MCF 10A (cell line): Measurements from ENCODE around the gene CLIC1. TPM values are rescaled to one million over a fixed set of nuclear protein-coding genes. Genes with fewer than 3 reads are reported as not detected.

Experiments used
- BruUV-seq: library from RNA; stranded (reverse); fragments of 400-500 nt; replicated peaks from 2 replicates; lab custom pipeline; 2021; lab: Mats Ljungman, UMichigan
- CTCF ChIA-PET: fragments of 300-600 bp; sonication (Branson Sonifier 250); formaldehyde crosslinking; extraction: SDS; loops from one replicate; lab custom pipeline; 2021; ENCODE audit warnings: antibody characterized with exemption, inconsistent platforms; lab: Yijun Ruan, JAX
- POLR2A ChIA-PET: fragments of 300-600, 350-650 bp; sonication (Branson Sonifier 250); formaldehyde crosslinking; extraction: SDS; loops from one replicate; lab custom pipeline; 2020; ENCODE audit warnings: antibody characterized with exemption, inconsistent platforms; lab: Yijun Ruan, JAX
- DNase-seq: peaks from one replicate; pipeline ENCODE4 v3.0.0-alpha.2; 2018; ENCODE audit not compliant: unreplicated experiment
- H3K27ac Mint-ChIP-seq: one replicate; pipeline ENCODE4 v1.8.0; 2022; ENCODE audit warnings: mild to moderate bottlenecking, low read depth, mixed read lengths; ENCODE audit not compliant: unreplicated experiment
- H3K27me3 Mint-ChIP-seq: one replicate; pipeline ENCODE4 v1.8.0; 2022; ENCODE audit warnings: mixed read lengths; ENCODE audit not compliant: insufficient read depth, unreplicated experiment
- H3K36me3 Mint-ChIP-seq: one replicate; pipeline ENCODE4 v1.8.0; 2022; ENCODE audit warnings: mild to moderate bottlenecking, moderate library complexity, mixed read lengths; ENCODE audit not compliant: insufficient read depth, unreplicated experiment
- H3K4me1 Mint-ChIP-seq: one replicate; pipeline ENCODE4 v1.8.0; 2022; ENCODE audit warnings: mixed read lengths; ENCODE audit not compliant: insufficient read depth, unreplicated experiment
- H3K4me3 Mint-ChIP-seq: one replicate; pipeline ENCODE4 v1.8.0; 2022; ENCODE audit warnings: mild to moderate bottlenecking, moderate library complexity, mixed read lengths; ENCODE audit not compliant: unreplicated experiment
- H3K9me3 Mint-ChIP-seq: one replicate; pipeline ENCODE4 v1.8.0; 2022; ENCODE audit warnings: mixed read lengths; ENCODE audit not compliant: unreplicated experiment
- intact Hi-C: fragments of 100-400 bp; cut with micrococcal nuclease; formaldehyde crosslinking; loops from 2 replicates; pipeline ENCODE4 v1.14.1; 2022
- total RNA-seq: library from RNA; stranded (reverse); gene quantifications from 2 replicates; pipeline ENCODE4 v1.2.3, GENCODE V29; 2022
- TF ChIP-seq, protein P1 (sequence below): fragments of 200-600 bp; IDR thresholded peaks from one replicate; pipeline ENCODE4 v1.8.0; 2022; ENCODE audit warnings: antibody characterized with exemption, mild to moderate bottlenecking; ENCODE audit not compliant: unreplicated experiment

CLIC1 gene
- total RNA-seq, 1 experiment from 2014 or later: 511 TPM

DNA sequence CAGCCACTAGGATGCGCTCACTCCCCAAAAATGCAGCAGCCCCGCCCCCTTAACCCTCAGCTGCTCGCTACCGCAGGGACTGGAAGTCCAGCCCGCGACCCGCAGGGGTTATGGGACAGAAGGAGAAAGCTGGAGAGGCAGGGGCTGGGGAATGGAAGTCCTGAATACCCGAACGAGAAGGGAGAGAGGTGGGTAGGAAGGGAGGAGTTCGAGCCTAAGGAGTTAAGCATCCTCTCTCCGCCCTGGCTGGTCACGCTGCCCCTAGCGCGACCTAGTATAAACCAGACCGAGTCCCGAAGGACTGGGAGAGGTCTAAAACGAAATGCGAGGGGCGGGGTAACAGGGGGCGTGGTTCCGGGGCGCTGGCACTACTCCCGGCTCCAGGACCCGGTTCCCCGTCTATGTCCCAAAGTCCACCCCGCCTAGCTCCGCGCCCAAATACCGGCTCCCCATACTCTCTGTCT, 6.8 kb downstream of the CLIC1 start:
- BruUV-seq: no TSS peak
- H3K4me1 Mint-ChIP-seq: peaks cover 7% of the 10 kb centered on the region
- no peaks in the 10 kb centered on the region for H3K9me3 Mint-ChIP-seq
- ChIA-PET CTCF (interaction anchor here (0.6 to 2.6 kb wide), 18 partner anchors 9 to 389 kb away, joined by 3 to 19 read pairs (median 4); partner anchors contain the start of genes MSH5 and VARS1), POLR2A (interaction anchor here (0.6 to 11.8 kb wide), 21 partner anchors 11 to 1560 kb away, joined by 3 to 95 read pairs (median 6); partner anchors contain the start of genes ABHD16A, BAG6, DDX39B and GPANK1)
- H3K36me3 Mint-ChIP-seq: peaks cover 43% of the 10 kb centered on the region
- peak; percentile 88 for DNase-seq
- peak overlapping the region; percentile 86 for H3K27ac Mint-ChIP-seq
- intact Hi-C loops: loop anchor here (1.0 to 2.0 kb wide), 5 partner anchors 26 to 101 kb away; partner anchors contain the start of genes ABHD16A, LY6G5C and VARS1
- no peaks in the 10 kb centered on the region for H3K27me3 Mint-ChIP-seq
- TF ChIP-seq, protein P1, sequence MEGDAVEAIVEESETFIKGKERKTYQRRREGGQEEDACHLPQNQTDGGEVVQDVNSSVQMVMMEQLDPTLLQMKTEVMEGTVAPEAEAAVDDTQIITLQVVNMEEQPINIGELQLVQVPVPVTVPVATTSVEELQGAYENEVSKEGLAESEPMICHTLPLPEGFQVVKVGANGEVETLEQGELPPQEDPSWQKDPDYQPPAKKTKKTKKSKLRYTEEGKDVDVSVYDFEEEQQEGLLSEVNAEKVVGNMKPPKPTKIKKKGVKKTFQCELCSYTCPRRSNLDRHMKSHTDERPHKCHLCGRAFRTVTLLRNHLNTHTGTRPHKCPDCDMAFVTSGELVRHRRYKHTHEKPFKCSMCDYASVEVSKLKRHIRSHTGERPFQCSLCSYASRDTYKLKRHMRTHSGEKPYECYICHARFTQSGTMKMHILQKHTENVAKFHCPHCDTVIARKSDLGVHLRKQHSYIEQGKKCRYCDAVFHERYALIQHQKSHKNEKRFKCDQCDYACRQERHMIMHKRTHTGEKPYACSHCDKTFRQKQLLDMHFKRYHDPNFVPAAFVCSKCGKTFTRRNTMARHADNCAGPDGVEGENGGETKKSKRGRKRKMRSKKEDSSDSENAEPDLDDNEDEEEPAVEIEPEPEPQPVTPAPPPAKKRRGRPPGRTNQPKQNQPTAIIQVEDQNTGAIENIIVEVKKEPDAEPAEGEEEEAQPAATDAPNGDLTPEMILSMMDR: no peak
- peak overlapping the region; percentile 92 for H3K4me3 Mint-ChIP-seq

- Mint-ChIP-seq H3K9me3 (no peaks in the 10 kb centered on the region), H3K27me3 (no peaks in the 10 kb centered on the region), H3K36me3 (peaks cover 37% of the 10 kb centered on the region), H3K4me3 (peak within 1 kb of the TSS; percentile 92), H3K4me1 (peaks cover 7% of the 10 kb centered on the region), H3K27ac (peak within 1 kb of the TSS; percentile 86)
- no TSS peak for BruUV-seq
- intact Hi-C loops: loop anchor here (1.0 to 2.0 kb wide), 5 partner anchors 26 to 102 kb away; partner anchors contain the start of genes ABHD16A, LY6G5C and VARS1
- TF ChIP-seq, protein P1: peak; percentile 42
- ChIA-PET CTCF (interaction anchor here (0.6 to 2.3 kb wide), 18 partner anchors 9 to 987 kb away, joined by 3 to 7 read pairs (median 4); partner anchors contain the start of genes HSPA1B and VARS1), POLR2A (interaction anchor here (0.7 to 11.8 kb wide), 19 partner anchors 11 to 174 kb away, joined by 3 to 95 read pairs (median 7); partner anchors contain the start of genes ABHD16A, BAG6, GPANK1 and HSPA1A)
- no peak for DNase-seq
Measured at GRCh38 chr6:31728767-31729514, 7.4 kb downstream of the CLIC1 start, which contains the start of gene DDAH2. TSS of gene DDAH2 (minus strand) at chr6:31729299. CDS start at chr6:31729161, 138 bp downstream.

GRCh38 chr6:31727717-31728671, 8.3 kb downstream of the CLIC1 start:
- no peaks in the 10 kb centered on the region for H3K27me3 Mint-ChIP-seq
- POLR2A ChIA-PET: interaction anchor here (1.1 to 11.8 kb wide), 6 partner anchors 12 to 103 kb away, joined by 3 to 95 read pairs (median 12); partner anchors contain the start of genes HSPA1B, LSM2, LY6G6D and MSH5
- TF ChIP-seq, protein P1: no peak
- H3K27ac Mint-ChIP-seq: no peak overlapping the region
- no peak overlapping the region for H3K4me3 Mint-ChIP-seq
- BruUV-seq: no TSS peak
- H3K4me1 Mint-ChIP-seq: peaks cover 7% of the 10 kb centered on the region
- peaks cover 28% of the 10 kb centered on the region for H3K36me3 Mint-ChIP-seq
- no peaks in the 10 kb centered on the region for H3K9me3 Mint-ChIP-seq
- intact Hi-C loops: loop anchor here (2.0 kb wide), 4 partner anchors 41 to 103 kb away; partner anchors contain the start of genes LY6G5C and VARS1
- CTCF ChIA-PET: interaction anchor here (0.6 to 2.3 kb wide), 8 partner anchors 11 to 986 kb away, joined by 4 to 7 read pairs (median 6); partner anchors contain the start of gene HSPA1B
- no peak for DNase-seq
